Body of pancreas (tissue), 4 donors: ENCODE results near the gene SUSD4. TPM values are rescaled to one million over a fixed set of nuclear protein-coding genes. Genes with fewer than 3 reads are reported as not detected.

Experiments
- ATAC-seq: fragments of 150-250 bp; one replicate; pipeline ENCODE4 v1.9.1; 2016
- DNase-seq, 4 donors: peaks; one replicate each; pipeline ENCODE4 v3.0.0-alpha.2; 2019
- H3K27ac ChIP-seq, 4 donors: fragments of 200-600 bp; sonication (generic); 1 replicate in 3 of 4; 2 replicates in 1 of 4; pipeline versions ENCODE4 v1.5.1 to v1.6.1; 2016 to 2019; ENCODE audit warnings: mild to moderate bottlenecking in 1 of 4, mixed read lengths in 1 of 4, moderate library complexity in 1 of 4
- H3K27me3 ChIP-seq, 2 donors: fragments of 200-600 bp; sonication (generic); one replicate each; pipeline ENCODE4 v1.6.0; 2016; ENCODE audit warnings: mild to moderate bottlenecking in 1 of 2
- H3K36me3 ChIP-seq, 2 donors: fragments of 200-600 bp; sonication (generic); replicated peaks in 1 of 2; 2 replicates each; pipeline ENCODE4 v1.5.1; 2016; ENCODE audit warnings: low read depth in 2 of 2; ENCODE audit not compliant: insufficient read depth in 1 of 2
- H3K4me1 ChIP-seq: fragments of 200-600 bp; sonication (generic); one replicate; pipeline ENCODE4 v1.6.0; 2016
- H3K4me3 ChIP-seq, 2 donors: fragments of 200-600 bp; sonication (generic); 1 replicate in 1 of 2; 2 replicates in 1 of 2; pipeline ENCODE4 v1.5.1; 2016 to 2019
- H3K9me3 ChIP-seq, 3 donors: fragments of 200-600 bp; sonication (generic); 1 replicate in 2 of 3; 2 replicates in 1 of 3; pipeline ENCODE4 v1.5.1; 2016
- POLR2A ChIP-seq, 3 donors: fragments of 450-650 bp; IDR thresholded peaks; one replicate each; pipeline ENCODE4 v1.6.1; 2016; ENCODE audit warnings: antibody characterized with exemption in 3 of 3, mild to moderate bottlenecking in 2 of 3
- WGBS, 2 donors: methylation state at CpG; one replicate each; pipeline ENCODE4 v1.1.5; 2017; 5-methylcytosine and 5-hydroxymethylcytosine counted together
- intact Hi-C: fragments of 100-400 bp; cut with DNase I; formaldehyde crosslinking; loops from one replicate; pipeline ENCODE4 v1.15.1; 2023
- total RNA-seq, 2 donors: library from RNA; depleted of rRNA; stranded (reverse); fragments of >200 nt; gene quantifications; one replicate each; pipeline ENCODE4 v1.1.0, GENCODE V29; 2016
- TF ChIP-seq, protein P1 (sequence below), 7 experiments: fragments of 450-650 bp in 4 of 7; fragments of 200-600 bp in 3 of 7; sonication (generic) in 3 of 7; IDR thresholded peaks; one replicate each; pipeline ENCODE4 v1.5.1; 2016 to 2019; ENCODE audit warnings: antibody characterized with exemption in 7 of 7

The SUSD4 gene
- total RNA-seq, 2 donors from 2014 or later = 3.6 to 18.1 TPM

DNA sequence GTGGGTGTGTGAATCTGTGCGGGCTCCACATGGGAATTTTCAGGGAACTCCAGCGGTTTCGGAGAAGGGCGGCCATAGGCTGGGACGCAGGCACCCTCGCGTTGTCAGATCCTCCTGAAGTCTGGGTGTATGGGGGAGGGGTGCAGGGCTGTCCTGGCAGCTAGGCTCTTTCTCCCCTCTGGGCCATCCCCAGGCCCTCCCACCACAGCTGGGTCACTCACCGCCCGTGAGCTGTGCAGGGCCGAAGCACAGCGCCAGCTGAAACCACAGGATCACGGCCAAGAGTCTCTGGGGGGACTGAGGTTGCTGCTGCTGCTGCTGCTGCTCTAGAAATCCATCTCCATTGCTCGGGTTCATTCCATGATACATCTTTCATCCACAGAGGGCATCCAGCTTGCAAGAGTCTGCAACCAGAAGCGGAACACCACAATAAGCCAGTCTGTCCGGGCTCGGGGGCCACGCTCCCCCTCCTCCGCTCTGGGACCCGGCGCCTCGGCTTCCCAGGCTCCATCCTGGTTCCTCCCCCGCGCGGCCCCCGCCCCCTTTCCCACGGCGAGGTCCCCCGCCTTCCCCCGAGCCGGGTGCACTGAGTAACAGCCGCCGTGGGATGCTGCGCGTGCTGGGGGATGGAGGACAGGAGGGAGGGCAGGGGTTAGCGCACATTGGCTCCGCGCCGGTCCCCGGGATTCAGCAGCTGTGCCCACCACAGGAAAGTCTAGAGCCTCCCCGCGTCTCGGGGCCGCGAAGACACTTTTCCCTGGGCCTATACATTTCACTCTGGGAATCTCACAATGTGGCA lies 720 bp downstream of the SUSD4 start:
- H3K4me3 ChIP-seq = peak overlapping the region; percentile 45 to 56
- DNase-seq (peak; percentile 21 to 47 (median 30)), ATAC-seq (peak; percentile 25)
- no peaks in the 10 kb centered on the region for H3K27me3 ChIP-seq
- H3K36me3 ChIP-seq = no peaks in the 10 kb centered on the region
- peaks cover 21% of the 10 kb centered on the region for H3K4me1 ChIP-seq
- TF ChIP-seq POLR2A (IDR thresholded peaks at IDR 0.05) = no peak
- TF ChIP-seq, protein P1, sequence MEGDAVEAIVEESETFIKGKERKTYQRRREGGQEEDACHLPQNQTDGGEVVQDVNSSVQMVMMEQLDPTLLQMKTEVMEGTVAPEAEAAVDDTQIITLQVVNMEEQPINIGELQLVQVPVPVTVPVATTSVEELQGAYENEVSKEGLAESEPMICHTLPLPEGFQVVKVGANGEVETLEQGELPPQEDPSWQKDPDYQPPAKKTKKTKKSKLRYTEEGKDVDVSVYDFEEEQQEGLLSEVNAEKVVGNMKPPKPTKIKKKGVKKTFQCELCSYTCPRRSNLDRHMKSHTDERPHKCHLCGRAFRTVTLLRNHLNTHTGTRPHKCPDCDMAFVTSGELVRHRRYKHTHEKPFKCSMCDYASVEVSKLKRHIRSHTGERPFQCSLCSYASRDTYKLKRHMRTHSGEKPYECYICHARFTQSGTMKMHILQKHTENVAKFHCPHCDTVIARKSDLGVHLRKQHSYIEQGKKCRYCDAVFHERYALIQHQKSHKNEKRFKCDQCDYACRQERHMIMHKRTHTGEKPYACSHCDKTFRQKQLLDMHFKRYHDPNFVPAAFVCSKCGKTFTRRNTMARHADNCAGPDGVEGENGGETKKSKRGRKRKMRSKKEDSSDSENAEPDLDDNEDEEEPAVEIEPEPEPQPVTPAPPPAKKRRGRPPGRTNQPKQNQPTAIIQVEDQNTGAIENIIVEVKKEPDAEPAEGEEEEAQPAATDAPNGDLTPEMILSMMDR (IDR thresholded peaks at IDR 0.05) = no peak
- 1 to 5% methylated on average over 16 to 44 of the region's 44 CpGs for WGBS, 2 donors
- intact Hi-C loops = no loop called here
- H3K9me3 ChIP-seq = no peaks in the 10 kb centered on the region
- peak overlapping the region in 1 of 4 donors; percentile 38 for H3K27ac ChIP-seq

DNA sequence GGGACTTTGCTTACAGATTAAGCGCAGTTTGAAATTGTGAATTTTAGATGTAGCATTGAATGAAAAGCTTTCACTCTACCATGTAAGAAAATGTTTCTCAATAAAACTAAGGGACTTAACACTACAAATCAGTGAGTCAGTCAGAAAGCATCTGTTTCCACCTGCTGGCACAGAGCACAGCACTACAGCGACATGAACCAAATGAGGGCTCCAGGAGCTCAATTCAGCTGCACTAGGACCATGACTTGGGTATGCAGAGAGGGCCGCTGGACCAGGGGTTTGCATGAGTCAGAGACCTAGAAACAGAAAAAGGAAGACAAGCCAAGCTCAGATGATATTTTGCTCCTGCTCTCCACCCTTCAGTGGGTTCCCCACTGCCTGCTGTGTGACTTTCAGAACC lies 5.2 kb downstream of the SUSD4 start:
- TF ChIP-seq, protein P1 (IDR thresholded peaks at IDR 0.05) = no peak
- no peak for TF ChIP-seq POLR2A (IDR thresholded peaks at IDR 0.05)
- Histone ChIP-seq H3K9me3 (no peaks in the 10 kb centered on the region), H3K27me3 (no peaks in the 10 kb centered on the region), H3K36me3 (no peaks in the 10 kb centered on the region), H3K27ac (no peak overlapping the region), H3K4me1 (peaks cover 10% of the 10 kb centered on the region), H3K4me3 (no peak overlapping the region)
- intact Hi-C loops = no loop called here
- 89 to 95% methylated on average over 3 of the region's 3 CpGs for WGBS, 2 donors
- no peak for DNase-seq
- no peak for ATAC-seq

DNA sequence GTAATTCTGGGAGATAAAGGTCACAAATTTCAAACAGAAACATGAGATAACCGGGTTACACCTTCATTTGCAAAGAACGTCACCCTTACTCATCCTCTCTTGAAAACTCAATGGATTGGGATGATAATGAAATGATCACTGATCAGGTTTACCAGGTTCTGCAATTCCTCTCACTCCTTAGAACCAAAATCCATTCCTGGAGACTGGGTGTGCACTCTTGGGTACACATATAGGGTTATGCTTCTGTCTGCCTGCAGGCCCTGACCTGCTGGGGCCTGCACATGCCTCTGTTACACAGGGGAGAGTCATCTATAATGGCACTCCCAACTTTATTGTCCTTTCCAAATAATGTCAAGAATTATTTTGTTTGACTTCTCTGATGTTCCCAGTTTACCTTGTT lies 8.3 kb downstream of the SUSD4 start:
- intact Hi-C loops = no loop called here
- DNase-seq (no peak), ATAC-seq (no peak)
- no peak overlapping the region for H3K4me3 ChIP-seq
- H3K4me1 ChIP-seq = no peaks in the 10 kb centered on the region
- H3K36me3 ChIP-seq = no peaks in the 10 kb centered on the region
- no peaks in the 10 kb centered on the region for H3K9me3 ChIP-seq
- WGBS, 2 donors = 80 to 81% methylated on average over 2 of the region's 2 CpGs
- no peak overlapping the region for H3K27ac ChIP-seq
- H3K27me3 ChIP-seq = no peaks in the 10 kb centered on the region
- TF ChIP-seq, protein P1 (IDR thresholded peaks at IDR 0.05) = no peak
- TF ChIP-seq POLR2A (IDR thresholded peaks at IDR 0.05) = no peak

DNA sequence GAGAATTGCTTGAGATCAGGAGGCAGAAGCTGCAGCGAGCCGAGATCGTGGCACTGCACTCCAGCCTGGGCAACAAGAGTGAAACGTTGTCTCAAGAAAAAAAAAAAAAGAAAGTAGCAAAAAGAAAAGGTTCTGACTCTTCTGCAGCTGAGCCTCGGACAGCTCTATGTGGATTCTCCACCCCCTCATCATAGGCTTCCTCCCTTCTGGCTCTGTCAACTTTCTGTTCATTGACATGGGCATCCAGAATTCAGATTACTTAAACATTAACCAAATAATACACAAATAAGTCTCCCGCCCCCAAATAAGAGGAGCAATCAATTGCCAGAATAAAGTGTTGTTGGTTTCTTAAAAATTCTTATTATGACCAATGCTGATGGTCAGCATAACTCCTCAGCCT lies 10.0 kb downstream of the SUSD4 start:
- WGBS, 2 donors = 62 to 66% methylated on average over 6 of the region's 6 CpGs
- intact Hi-C loops = no loop called here

More for the DNA sequence above, 10.0 kb downstream of the SUSD4 start:
- Histone ChIP-seq H3K9me3 (no peaks in the 10 kb centered on the region), H3K27ac (no peak overlapping the region), H3K4me1 (no peaks in the 10 kb centered on the region), H3K4me3 (no peak overlapping the region), H3K36me3 (no peaks in the 10 kb centered on the region), H3K27me3 (no peaks in the 10 kb centered on the region)
- TF ChIP-seq, protein P1 (IDR thresholded peaks at IDR 0.05) = no peak
- TF ChIP-seq POLR2A (IDR thresholded peaks at IDR 0.05) = no peak
- DNase-seq (no peak), ATAC-seq (no peak)
